ENCODE measurements around the gene NKX1-2. TPM values are rescaled to one million over a fixed set of nuclear protein-coding genes. Genes with fewer than 3 reads are reported as not detected.

Gene NKX1-2
- total RNA-seq, 1 experiment from 2014 or later = 57.7 TPM

- ChIA-PET CTCF (interaction anchor here (1.0 to 2.1 kb wide), 4 partner anchors 9 to 34 kb away, joined by 3 to 8 read pairs (median 6); partner anchors contain the start of genes LHPP and OAT), POLR2A (no interaction called here)
Measured at GRCh38 chr10:124428207-124428777, 21.5 kb downstream of the NKX1-2 start.

GRCh38 chr10:124425227-124425962, 24.4 kb downstream of the NKX1-2 start:
- ATAC-seq (no peak), DNase-seq (ENCODE audit: low spot score) (no peak)
- H3K27ac Mint-ChIP-seq = no peak overlapping the region
- TF ChIP-seq ATF1 (CRISPR knock-in tag; IDR thresholded peaks at IDR 0.05) = no peak
- no peak for TF ChIP-seq OVOL2 (CRISPR knock-in tag; IDR thresholded peaks at IDR 0.05; ENCODE audit: borderline replicate concordance)
- no peak for TF ChIP-seq EMX1 (CRISPR knock-in tag; IDR thresholded peaks at IDR 0.05)
- CTCF ChIA-PET = interaction anchor here (1.0 kb wide), 1 partner anchor 22 kb away, joined by 3 read pairs; no protein-coding TSS in a partner anchor
- peaks cover 7% of the 10 kb centered on the region for H3K27me3 Mint-ChIP-seq (ENCODE audit: low read depth)
- no peak overlapping the region for H3K4me3 Mint-ChIP-seq
- H3K4me1 Mint-ChIP-seq = peaks cover 42% of the 10 kb centered on the region
- POLR2A ChIA-PET = no interaction called here
- H3K9me3 Mint-ChIP-seq = no peaks in the 10 kb centered on the region
- no peaks in the 10 kb centered on the region for H3K36me3 Mint-ChIP-seq

More at GRCh38 chr10:124428207-124428777, 21.5 kb downstream of the NKX1-2 start:
- no peaks in the 10 kb centered on the region; the same call in 1 of the 2 replicates for H3K27me3 Mint-ChIP-seq (ENCODE audit: low read depth)
- DNase-seq (ENCODE audit: low spot score) (no peak), ATAC-seq (no peak)
- no peak overlapping the region for H3K4me3 Mint-ChIP-seq
- H3K36me3 Mint-ChIP-seq = no peaks in the 10 kb centered on the region
- H3K27ac Mint-ChIP-seq = no peak overlapping the region
- H3K9me3 Mint-ChIP-seq = no peaks in the 10 kb centered on the region
- H3K4me1 Mint-ChIP-seq = peaks cover 32% of the 10 kb centered on the region
- no peak for TF ChIP-seq FOXJ3 (CRISPR knock-in tag; IDR thresholded peaks at IDR 0.05; ENCODE audit: borderline replicate concordance)
- no peak for TF ChIP-seq E2F4 (CRISPR knock-in tag; IDR thresholded peaks at IDR 0.05; ENCODE audit: borderline replicate concordance, low read depth)
- no peak for TF ChIP-seq NFYB (CRISPR knock-in tag; conservative IDR thresholded peaks at IDR 0.05; ENCODE audit: low read depth)
- no peak for TF ChIP-seq ZNF232 (CRISPR knock-in tag; IDR thresholded peaks at IDR 0.05)
- TF ChIP-seq ELF4 (CRISPR knock-in tag; IDR thresholded peaks at IDR 0.05; ENCODE audit: low read depth) = no peak

- Mint-ChIP-seq H3K27ac (no peak overlapping the region), H3K27me3 (ENCODE audit: low read depth) (peaks cover 18% of the 10 kb centered on the region), H3K9me3 (no peaks in the 10 kb centered on the region), H3K4me1 (peaks cover 36% of the 10 kb centered on the region), H3K4me3 (no peak overlapping the region), H3K36me3 (no peaks in the 10 kb centered on the region)
- DNase-seq (ENCODE audit: low spot score) = no peak
- ChIA-PET POLR2A (no interaction called here), CTCF (interaction anchor here (0.6 to 0.8 kb wide), 3 partner anchors 35 to 112 kb away, joined by 3 to 4 read pairs (median 4); no protein-coding TSS in a partner anchor)
- ATAC-seq = no peak
- no peak for TF ChIP-seq ATF3 (CRISPR knock-in tag; conservative IDR thresholded peaks at IDR 0.05)
- TF ChIP-seq ZNF232 (CRISPR knock-in tag; IDR thresholded peaks at IDR 0.05) = no peak
- no peak for TF ChIP-seq ZNF425 (CRISPR knock-in tag; conservative IDR thresholded peaks at IDR 0.05)
- TF ChIP-seq USF1 (CRISPR knock-in tag; IDR thresholded peaks at IDR 0.05) = no peak
- no peak for TF ChIP-seq PRDM15 (CRISPR knock-in tag; IDR thresholded peaks at IDR 0.05)
- TF ChIP-seq SP1 (CRISPR knock-in tag; conservative IDR thresholded peaks at IDR 0.05) = no peak
- TF ChIP-seq TP53 (CRISPR knock-in tag; IDR thresholded peaks at IDR 0.05) = no peak
- TF ChIP-seq ZNF396 (CRISPR knock-in tag; IDR thresholded peaks at IDR 0.05; ENCODE audit: borderline replicate concordance) = no peak
- TF ChIP-seq USF2 (CRISPR knock-in tag; IDR thresholded peaks at IDR 0.05) = no peak
- no peak for TF ChIP-seq STAT6 (CRISPR knock-in tag; conservative IDR thresholded peaks at IDR 0.05; ENCODE audit: low read depth)
Measured at GRCh38 chr10:124423813-124424212, 26.0 kb downstream of the NKX1-2 start.
